Measurements from ENCODE around the gene METTL24.
"Not testable (repeated sequence)": the region's sequence is repeated elsewhere in the genome, so short reads cannot be mapped to it uniquely, and the experiment has no call there.

The METTL24 gene

GRCh38 chr6:110309432-110309831 is 48.7 kb downstream of the METTL24 start:
- not testable (repeated sequence) for DNase-seq

DNA sequence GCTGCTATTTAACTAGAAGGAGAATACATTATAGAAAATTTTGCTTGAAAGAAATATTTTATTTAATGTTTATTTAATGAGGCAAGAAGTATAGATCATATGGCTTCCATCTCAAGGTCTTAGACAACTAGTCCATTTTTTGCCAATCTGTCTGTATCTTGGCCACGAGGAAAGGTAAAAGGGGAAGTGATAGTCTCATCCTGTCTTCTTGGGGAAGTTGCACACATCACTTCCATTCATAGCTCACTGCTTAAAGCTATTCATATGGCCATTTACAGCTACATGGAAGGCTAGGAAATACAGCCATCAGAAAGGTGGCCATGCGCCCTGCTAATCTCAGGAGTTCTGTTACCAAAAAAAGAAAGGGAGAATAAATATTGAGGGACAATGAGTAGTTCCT is 50.8 kb downstream of the METTL24 start:
- no peak for DNase-seq

DNA sequence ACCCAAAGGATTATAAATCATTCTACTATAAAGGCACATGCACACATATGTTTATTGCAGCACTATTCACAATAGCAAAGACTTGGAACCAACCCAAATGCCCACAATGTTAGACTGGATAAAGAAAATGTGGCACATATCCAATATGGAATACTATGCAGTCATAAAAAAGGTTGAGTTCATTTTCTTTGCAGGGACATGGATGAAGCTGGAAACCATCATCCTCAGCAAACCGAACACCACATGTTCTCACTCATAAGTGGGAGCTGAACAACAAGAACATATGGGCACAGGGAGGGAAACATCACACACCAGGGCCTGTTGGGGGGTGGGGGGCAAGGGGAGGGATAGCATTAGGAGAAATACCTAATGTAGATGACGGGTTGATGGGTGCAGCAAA is 52.3 kb downstream of the METTL24 start:
- not testable (repeated sequence) for DNase-seq

DNA sequence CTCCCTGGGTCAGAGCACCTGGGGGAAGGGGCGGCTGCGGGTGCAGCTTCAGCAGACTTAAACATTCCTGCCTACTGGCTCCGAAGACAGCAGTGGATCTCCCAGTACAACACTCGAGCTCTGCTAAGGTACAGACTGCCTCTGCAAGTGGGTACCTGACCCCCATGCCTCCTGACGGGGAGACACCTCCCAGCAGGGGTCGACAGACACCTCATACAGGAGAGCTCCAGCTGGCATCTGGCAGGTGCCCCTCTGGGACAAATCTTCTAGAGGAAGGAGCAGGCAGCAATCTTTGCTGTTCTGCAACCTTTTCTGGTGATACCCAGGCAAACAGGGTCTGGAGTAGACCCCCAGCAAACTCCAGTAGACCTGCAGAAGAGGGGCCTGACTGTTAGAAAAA is 54.5 kb downstream of the METTL24 start:
- DNase-seq, result not testable (repeated sequence)

DNA sequence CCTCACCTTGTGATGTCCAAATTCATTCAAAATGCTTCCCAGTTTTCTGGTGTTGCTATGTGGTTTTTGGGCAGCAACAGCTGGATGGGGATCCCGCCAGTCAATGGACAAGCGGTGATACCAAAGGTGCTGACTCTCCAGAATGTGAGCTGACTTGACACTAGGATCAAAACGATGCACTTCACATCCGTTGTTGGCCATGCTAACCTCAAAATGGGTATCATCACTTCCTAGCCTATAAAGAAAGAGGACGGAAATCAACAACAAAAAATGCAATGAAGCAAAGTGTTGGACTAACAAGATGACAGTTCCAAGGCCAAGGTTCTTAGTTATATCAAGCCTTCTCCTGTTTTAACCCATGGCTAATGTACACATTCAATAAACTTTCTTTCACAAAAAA is 59.2 kb downstream of the METTL24 start:
- no peak for DNase-seq

DNA sequence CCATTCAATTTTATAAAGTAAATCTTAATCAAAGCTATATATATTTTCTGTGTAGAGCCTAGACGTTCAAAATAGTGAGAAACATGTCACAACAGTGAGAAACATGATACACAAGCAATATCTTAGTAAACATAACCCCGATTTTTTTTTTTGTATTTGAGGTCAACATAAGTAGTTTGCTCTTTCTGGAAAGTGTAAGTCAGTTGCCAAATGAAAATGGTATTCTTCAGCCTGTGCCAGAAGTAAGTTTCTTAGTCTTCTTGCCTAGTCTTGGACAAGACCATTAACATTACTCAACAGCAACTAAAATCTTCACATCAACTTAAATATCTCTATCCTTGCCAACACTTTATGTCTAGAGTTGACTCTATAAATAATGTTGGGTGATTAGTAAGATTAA is 59.7 kb downstream of the METTL24 start:
- no peak for DNase-seq

GRCh38 chr6:110296241-110297025 is 61.7 kb downstream of the METTL24 start:
- DNase-seq, result no peak

GRCh38 chr6:110295451-110296165 is 62.5 kb downstream of the METTL24 start:
- no peak for DNase-seq

DNA sequence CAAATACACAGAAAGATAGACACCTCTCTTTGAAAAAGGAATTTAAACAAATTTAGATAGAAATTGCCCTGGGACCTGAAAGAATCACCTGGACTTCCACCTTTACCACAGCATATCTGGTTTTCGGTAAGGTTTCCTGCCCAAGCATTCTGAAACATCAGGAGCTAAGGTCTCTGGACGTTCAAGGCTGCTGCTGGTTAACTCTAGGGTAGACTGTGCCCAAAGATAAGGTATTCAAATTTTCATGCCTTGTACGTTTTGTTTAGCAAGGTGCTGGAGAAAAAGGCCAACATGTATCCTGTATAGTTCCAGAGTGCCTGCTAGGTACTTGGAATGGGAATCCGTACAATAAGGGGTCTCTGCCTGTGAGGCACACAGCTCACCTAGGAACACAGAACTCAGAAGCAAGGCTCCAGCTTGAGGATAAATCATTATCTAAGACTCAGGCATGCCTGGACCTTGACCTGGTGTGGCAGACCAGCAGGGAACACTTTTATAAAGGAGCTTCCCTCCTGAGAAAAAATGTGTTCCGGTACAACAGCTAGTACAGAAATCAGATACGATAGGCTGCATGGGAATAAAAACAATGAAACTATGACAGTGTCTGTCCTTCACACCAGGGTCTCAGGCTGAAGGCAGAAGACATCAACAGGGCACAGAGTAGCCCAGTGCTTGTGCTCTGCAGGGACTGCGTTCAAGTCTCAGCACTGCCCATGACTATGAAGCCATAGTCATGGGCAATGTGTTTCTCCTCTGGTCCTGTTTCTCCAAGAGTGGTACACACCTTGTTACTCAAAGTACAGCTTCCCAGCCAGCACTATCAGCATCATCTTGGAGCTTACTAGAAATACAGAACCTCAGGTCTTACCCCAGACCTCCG is 70.4 kb downstream of the METTL24 start:
- no peak for DNase-seq

GRCh38 chr6:110285306-110286060 is 72.7 kb downstream of the METTL24 start:
- DNase-seq, result no peak

DNA sequence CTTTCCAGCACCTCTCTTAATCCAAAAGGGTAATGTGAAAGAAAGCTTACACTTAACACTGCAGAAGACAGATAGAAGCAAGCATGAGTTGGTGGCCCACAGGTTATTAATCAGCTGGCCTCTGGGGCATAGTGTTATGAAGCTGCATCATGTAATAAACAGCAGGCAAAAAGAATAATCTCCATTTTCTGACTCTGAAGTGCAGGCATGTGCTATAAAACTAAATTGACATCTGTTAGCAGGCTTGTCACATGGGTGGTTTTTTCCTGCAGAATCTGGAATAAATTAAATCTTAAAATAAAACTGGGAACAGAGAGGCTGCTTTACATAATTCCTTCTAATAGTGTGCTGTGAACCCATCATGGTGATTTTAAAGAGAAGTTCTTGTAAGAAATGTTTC is 73.3 kb downstream of the METTL24 start:
- no peak for DNase-seq

DNA sequence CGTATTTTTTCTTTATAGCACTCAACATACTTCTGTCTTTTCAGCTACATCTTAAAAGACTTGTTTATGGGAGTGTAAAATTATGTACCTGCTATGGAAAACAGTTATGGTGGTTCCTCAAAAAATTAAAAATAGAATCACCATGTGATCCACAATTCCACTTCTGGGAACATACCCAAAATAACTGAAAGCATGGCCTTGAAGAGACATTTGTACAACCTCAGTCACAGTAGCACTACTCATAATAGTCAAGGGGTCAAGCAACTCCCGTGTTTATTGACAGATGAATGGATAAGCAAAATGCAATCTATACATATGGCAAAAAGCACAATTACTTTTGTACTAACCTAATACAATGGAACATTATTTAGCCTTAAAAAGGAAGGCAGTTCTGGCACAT is 74.5 kb downstream of the METTL24 start:
- DNase-seq, result no peak

- no peak for DNase-seq
Observed at GRCh38 chr6:110282412-110282811, 75.7 kb downstream of the METTL24 start.

DNA sequence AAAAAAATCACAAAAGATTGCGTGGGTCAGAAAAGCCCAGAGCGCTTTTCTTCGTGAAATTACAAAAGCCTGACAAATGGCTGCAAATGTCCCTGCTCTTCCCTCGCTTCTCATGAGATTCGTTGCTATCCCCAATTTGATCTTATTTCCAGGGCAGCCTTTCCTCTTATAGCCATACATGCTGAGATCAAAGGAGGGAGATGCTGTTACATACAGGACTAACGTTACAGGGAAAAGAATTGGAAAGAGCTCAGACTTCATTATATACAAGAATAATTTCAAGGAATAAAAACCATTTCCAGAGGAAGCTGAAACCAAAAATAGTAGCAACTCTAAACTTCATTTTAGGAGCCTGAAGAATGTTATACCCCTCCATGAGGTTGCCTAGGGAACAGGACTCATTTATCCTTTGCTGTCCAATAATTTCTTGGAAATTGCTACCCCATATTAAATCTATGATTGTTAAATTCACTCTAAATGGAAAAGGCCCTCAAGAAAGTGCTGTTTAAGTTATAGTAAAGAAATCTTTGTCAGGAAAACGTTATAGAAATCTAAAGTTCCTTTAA is 81.0 kb downstream of the METTL24 start:
- no peak for DNase-seq

DNA sequence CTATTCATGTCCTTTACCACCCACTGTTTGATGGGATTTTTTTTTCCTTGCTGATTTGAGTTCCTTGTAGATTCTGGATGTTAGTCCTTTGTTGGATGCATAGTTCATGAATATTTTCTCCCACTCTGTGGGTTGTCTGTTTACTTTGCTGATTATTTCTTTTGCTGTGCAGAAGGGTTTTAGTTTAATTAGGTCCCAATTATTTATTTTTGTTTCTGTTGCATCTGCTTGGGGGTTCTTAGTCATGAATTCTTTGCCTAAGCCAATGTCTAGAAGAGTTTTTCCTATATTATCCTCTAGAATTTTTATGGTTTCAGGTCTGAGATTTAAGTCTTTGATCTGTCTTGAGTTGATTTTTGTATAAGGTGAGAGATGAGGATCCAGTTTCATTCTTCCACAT is 85.4 kb downstream of the METTL24 start:
- not testable (repeated sequence) for DNase-seq

GRCh38 chr6:110271732-110272022 is 86.5 kb downstream of the METTL24 start:
- DNase-seq, result no peak

- no peak for DNase-seq
Observed at GRCh38 chr6:110270165-110270564, 88.0 kb downstream of the METTL24 start.

GRCh38 chr6:110269623-110270022 is 88.5 kb downstream of the METTL24 start:
- no peak for DNase-seq

GRCh38 chr6:110266996-110267395 is 91.2 kb downstream of the METTL24 start:
- DNase-seq, result no peak

DNA sequence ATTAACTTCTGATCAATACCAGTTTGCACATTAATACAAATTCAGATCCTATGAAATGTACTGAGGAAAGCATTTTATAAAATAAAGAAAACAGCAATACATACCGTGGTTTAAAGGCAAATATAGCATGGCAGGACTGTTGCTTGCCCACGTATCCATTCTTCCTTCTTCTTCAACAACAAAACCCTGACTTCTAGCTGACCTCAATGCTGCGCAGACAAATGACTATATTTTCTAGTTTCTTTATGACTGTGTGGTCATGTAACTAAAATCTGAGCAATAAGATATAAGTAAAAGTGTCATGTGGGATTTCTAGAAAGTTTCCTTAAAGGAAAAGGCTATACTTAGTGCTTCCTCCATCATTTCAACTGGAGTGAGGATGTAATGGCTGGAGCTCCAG is 92.9 kb downstream of the METTL24 start:
- no peak for DNase-seq

DNA sequence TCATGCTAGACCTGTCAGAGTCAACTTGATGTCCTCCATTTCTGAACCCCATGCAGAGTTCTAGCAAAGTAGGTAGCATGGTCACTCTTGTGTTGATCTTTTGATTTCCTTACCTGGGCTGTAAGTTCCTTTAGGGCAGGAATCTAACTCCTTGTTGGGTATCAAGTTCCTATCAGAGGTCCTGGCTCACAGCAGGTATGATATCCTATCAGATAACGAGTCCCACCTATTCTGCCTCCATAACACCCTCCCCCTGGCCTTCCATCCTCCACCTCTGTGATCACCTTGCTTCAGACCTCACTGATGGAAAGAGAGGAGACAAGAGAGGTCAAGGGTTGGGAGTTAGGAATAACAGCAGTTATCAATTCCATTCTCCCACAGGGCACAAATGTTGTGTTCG is 101.8 kb downstream of the METTL24 start:
- no peak for DNase-seq

DNA sequence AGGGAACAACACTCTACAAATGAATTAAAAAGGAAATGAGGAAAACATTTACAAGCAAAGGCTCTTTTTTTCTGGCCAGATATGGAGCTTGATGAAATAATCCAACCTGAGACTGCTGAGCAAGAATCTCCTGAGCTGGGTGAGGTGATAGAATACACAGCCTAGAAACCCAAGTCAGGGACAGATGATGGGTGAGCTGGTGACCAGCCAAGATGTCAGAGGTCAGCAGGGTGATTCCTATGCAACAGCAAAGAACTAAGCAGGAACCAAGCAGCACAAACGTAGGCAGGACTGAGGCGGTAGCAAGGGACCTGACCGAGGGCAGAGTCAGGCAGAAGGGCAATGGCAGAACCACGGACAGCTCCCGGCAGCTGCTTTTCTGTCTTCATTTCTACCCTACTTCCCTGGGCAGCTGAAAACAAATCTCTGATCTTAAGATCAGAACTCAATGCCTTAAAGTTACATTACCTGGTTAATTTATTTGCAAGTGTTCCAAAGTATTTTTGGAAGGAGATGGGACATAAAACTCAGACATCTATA is 102.9 kb downstream of the METTL24 start:
- no peak for DNase-seq
